OCI-M1 (cell line): ENCODE results near the gene ZDHHC11B.
A peak's percentile ranks its signal among the peaks of the same experiment; 100 is the strongest.
"Not testable (repeated sequence)": the region's sequence is repeated elsewhere in the genome, so short reads cannot be mapped to it uniquely, and the experiment has no call there.

Experiments
- DNase-seq: peaks from one replicate; lab custom pipeline; 2025; lab: John Stamatoyannopoulos, UW

The ZDHHC11B gene

GRCh38 chr5:766666-767431 lies 17.7 kb downstream of the ZDHHC11B start:
- no peak for DNase-seq

GRCh38 chr5:765948-766631 lies 18.4 kb downstream of the ZDHHC11B start:
- no peak for DNase-seq

- no peak for DNase-seq
Measured at GRCh38 chr5:763998-764781, 20.3 kb downstream of the ZDHHC11B start.

- no peak for DNase-seq
Measured at GRCh38 chr5:763397-763796, 21.1 kb downstream of the ZDHHC11B start.

- not testable (repeated sequence) for DNase-seq
Measured at GRCh38 chr5:762996-763395, 21.5 kb downstream of the ZDHHC11B start.

GRCh38 chr5:761854-762710 lies 22.4 kb downstream of the ZDHHC11B start:
- no peak for DNase-seq

GRCh38 chr5:761059-761771 lies 23.3 kb downstream of the ZDHHC11B start:
- no peak for DNase-seq

- no peak for DNase-seq
Measured at GRCh38 chr5:760363-761058, 24.0 kb downstream of the ZDHHC11B start.

- DNase-seq, result no peak
Measured at GRCh38 chr5:759781-760362, 24.7 kb downstream of the ZDHHC11B start.

- DNase-seq, result peak; percentile 19
Measured at GRCh38 chr5:759111-759751, 25.3 kb downstream of the ZDHHC11B start.

GRCh38 chr5:758698-759053 lies 25.9 kb downstream of the ZDHHC11B start:
- DNase-seq, result no peak

- no peak for DNase-seq
Measured at GRCh38 chr5:757931-758697, 26.4 kb downstream of the ZDHHC11B start.

GRCh38 chr5:757346-757930 lies 27.1 kb downstream of the ZDHHC11B start:
- DNase-seq, result no peak

GRCh38 chr5:756865-757345 lies 27.6 kb downstream of the ZDHHC11B start:
- no peak for DNase-seq

GRCh38 chr5:756171-756570 lies 28.4 kb downstream of the ZDHHC11B start:
- no peak for DNase-seq

GRCh38 chr5:754143-754632 lies 30.3 kb downstream of the ZDHHC11B start:
- DNase-seq, result not testable (repeated sequence)

GRCh38 chr5:753567-754142 lies 30.9 kb downstream of the ZDHHC11B start:
- not testable (repeated sequence) for DNase-seq
